HepG2 (cell line): ENCODE data around the gene PTPN14. TPM values are rescaled to one million over a fixed set of nuclear protein-coding genes. Genes with fewer than 3 reads are reported as not detected.

Experiments used
- EZH2 ChIP-seq: conservative IDR thresholded peaks from 2 replicates; pipeline ENCODE4 v1.6.1; 2012; ENCODE audit warnings: mild to moderate bottlenecking, low read depth, low read length, moderate library complexity
- HDAC6 ChIP-seq: fragments of 200-600 bp; sonication (generic); IDR thresholded peaks from 2 replicates; pipeline ENCODE4 v1.7.0; 2017; ENCODE audit warnings: mild to moderate bottlenecking, antibody characterized with exemption, low read length, low read depth
- NKX3-1 ChIP-seq: sonication (generic); formaldehyde crosslinking; IDR thresholded peaks from 2 replicates; pipeline ENCODE4 v1.5.0; 2020; ENCODE audit warnings: missing genetic modification reagents
- ZNF260 ChIP-seq: sonication (generic); formaldehyde crosslinking; IDR thresholded peaks from 2 replicates; pipeline ENCODE4 v1.4.0; 2020; ENCODE audit warnings: missing genetic modification reagents, low read depth, mild to moderate bottlenecking, borderline replicate concordance
- polyA plus RNA-seq, 8 experiments: library from polyadenylated mRNA; depleted of rRNA in 3 of 8; stranded (reverse) in 7 of 8; unstranded in 1 of 8; fragments of >200 nt; fragmentation: Illumina TruSeq in 4 of 8; extraction: Trizol in 4 of 8; gene quantifications; 2 replicates each; pipeline versions ENCODE4 v1.2.1 to v1.2.3, GENCODE V29; 2011 to 2016; ENCODE audit warnings: low read depth in 4 of 8, missing spikeins in 1 of 8, mixed read lengths in 1 of 8; ENCODE audit not compliant: insufficient read depth in 1 of 8
- total RNA-seq, 5 experiments: library from RNA; depleted of rRNA; stranded (reverse); fragments of >200 nt; fragmentation: Illumina TruSeq; extraction: Trizol; gene quantifications; 2 replicates each; pipeline ENCODE4 v1.2.3, GENCODE V29; 2016; ENCODE audit warnings: low read depth in 1 of 5
- TF ChIP-seq, protein P1 (sequence below): sonication (generic); formaldehyde crosslinking; conservative IDR thresholded peaks from 2 replicates; pipeline ENCODE4 v1.8.0; 2022; ENCODE audit warnings: mild to moderate bottlenecking, moderate library complexity, missing genetic modification reagents
- TF ChIP-seq, protein P2 (sequence below): sonication (generic); formaldehyde crosslinking; IDR thresholded peaks from 2 replicates; pipeline ENCODE4 v1.5.1; 2020; ENCODE audit warnings: mild to moderate bottlenecking, missing genetic modification reagents, borderline replicate concordance
- TF ChIP-seq, protein P3 (sequence below): sonication (generic); IDR thresholded peaks from 2 replicates; pipeline ENCODE4 v1.6.1; 2016; ENCODE audit warnings: low read depth, borderline replicate concordance

The PTPN14 gene
- total and polyA plus RNA-seq, 2 of the 13 experiments (the other 11 are each of a cell fraction or from before 2014, with no cell fraction given) = 3.9 to 4.7 TPM

DNA sequence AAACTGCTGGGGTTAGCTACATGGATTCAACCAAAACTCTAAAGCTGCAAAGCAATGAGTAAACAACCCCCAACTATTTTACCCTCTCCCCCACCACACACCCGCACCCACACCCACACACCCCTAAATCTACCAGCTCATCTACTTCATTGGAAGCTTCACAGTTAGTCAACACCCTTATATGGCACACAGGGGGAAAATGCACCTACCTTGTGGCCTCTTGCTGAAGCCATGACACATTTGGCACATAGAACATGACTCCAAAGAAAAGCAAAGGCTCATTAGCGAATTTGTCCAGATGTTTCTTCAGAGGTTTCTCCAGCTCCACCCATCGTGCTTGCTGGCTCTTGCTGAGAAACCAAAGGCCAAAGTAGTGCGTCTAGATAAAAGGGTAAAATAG is 99.8 kb downstream of the PTPN14 start (continued):
- TF ChIP-seq NKX3-1 (CRISPR knock-in tag) (no peak), ZNF260 (CRISPR knock-in tag) (no peak), EZH2 (no peak), HDAC6 (no peak)
- TF ChIP-seq, protein P1, sequence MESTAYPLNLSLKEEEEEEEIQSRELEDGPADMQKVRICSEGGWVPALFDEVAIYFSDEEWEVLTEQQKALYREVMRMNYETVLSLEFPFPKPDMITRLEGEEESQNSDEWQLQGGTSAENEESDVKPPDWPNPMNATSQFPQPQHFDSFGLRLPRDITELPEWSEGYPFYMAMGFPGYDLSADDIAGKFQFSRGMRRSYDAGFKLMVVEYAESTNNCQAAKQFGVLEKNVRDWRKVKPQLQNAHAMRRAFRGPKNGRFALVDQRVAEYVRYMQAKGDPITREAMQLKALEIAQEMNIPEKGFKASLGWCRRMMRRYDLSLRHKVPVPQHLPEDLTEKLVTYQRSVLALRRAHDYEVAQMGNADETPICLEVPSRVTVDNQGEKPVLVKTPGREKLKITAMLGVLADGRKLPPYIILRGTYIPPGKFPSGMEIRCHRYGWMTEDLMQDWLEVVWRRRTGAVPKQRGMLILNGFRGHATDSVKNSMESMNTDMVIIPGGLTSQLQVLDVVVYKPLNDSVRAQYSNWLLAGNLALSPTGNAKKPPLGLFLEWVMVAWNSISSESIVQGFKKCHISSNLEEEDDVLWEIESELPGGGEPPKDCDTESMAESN = no peak
- TF ChIP-seq, protein P2, sequence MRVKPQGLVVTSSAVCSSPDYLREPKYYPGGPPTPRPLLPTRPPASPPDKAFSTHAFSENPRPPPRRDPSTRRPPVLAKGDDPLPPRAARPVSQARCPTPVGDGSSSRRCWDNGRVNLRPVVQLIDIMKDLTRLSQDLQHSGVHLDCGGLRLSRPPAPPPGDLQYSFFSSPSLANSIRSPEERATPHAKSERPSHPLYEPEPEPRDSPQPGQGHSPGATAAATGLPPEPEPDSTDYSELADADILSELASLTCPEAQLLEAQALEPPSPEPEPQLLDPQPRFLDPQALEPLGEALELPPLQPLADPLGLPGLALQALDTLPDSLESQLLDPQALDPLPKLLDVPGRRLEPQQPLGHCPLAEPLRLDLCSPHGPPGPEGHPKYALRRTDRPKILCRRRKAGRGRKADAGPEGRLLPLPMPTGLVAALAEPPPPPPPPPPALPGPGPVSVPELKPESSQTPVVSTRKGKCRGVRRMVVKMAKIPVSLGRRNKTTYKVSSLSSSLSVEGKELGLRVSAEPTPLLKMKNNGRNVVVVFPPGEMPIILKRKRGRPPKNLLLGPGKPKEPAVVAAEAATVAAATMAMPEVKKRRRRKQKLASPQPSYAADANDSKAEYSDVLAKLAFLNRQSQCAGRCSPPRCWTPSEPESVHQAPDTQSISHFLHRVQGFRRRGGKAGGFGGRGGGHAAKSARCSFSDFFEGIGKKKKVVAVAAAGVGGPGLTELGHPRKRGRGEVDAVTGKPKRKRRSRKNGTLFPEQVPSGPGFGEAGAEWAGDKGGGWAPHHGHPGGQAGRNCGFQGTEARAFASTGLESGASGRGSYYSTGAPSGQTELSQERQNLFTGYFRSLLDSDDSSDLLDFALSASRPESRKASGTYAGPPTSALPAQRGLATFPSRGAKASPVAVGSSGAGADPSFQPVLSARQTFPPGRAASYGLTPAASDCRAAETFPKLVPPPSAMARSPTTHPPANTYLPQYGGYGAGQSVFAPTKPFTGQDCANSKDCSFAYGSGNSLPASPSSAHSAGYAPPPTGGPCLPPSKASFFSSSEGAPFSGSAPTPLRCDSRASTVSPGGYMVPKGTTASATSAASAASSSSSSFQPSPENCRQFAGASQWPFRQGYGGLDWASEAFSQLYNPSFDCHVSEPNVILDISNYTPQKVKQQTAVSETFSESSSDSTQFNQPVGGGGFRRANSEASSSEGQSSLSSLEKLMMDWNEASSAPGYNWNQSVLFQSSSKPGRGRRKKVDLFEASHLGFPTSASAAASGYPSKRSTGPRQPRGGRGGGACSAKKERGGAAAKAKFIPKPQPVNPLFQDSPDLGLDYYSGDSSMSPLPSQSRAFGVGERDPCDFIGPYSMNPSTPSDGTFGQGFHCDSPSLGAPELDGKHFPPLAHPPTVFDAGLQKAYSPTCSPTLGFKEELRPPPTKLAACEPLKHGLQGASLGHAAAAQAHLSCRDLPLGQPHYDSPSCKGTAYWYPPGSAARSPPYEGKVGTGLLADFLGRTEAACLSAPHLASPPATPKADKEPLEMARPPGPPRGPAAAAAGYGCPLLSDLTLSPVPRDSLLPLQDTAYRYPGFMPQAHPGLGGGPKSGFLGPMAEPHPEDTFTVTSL = no peak
- TF ChIP-seq, protein P3, sequence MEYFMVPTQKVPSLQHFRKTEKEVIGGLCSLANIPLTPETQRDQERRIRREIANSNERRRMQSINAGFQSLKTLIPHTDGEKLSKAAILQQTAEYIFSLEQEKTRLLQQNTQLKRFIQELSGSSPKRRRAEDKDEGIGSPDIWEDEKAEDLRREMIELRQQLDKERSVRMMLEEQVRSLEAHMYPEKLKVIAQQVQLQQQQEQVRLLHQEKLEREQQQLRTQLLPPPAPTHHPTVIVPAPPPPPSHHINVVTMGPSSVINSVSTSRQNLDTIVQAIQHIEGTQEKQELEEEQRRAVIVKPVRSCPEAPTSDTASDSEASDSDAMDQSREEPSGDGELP = no peak
